K562 (cell line): ENCODE measurements around the gene RNASE8. TPM values are rescaled to one million over a fixed set of nuclear protein-coding genes. Genes with fewer than 3 reads are reported as not detected.

Experiments used
- AFF4 ChIP-seq: sonication (generic); formaldehyde crosslinking; IDR thresholded peaks from 2 replicates; pipeline ENCODE4 v1.8.0; 2023; ENCODE audit warnings: mild to moderate bottlenecking, missing genetic modification reagents
- ASH1L ChIP-seq: fragments of 450-650 bp; IDR thresholded peaks from 2 replicates; pipeline ENCODE4 v1.6.1; 2018; ENCODE audit warnings: borderline replicate concordance, mild to moderate bottlenecking, low read depth; ENCODE audit not compliant: partially characterized antibody
- CREB3L1 ChIP-seq: fragments of 450-650 bp; IDR thresholded peaks from 2 replicates; pipeline ENCODE4 v1.6.1; 2014; ENCODE audit warnings: low read depth, mild to moderate bottlenecking, moderate library complexity, borderline replicate concordance
- DACH1 ChIP-seq: fragments of 450-650 bp; IDR thresholded peaks from 2 replicates; pipeline ENCODE4 v1.6.1; 2018; ENCODE audit not compliant: partially characterized antibody
- DPF2 ChIP-seq: fragments of 450-650 bp; IDR thresholded peaks from 2 replicates; pipeline ENCODE4 v1.6.1; 2016
- FUS ChIP-seq: fragments of 200-400 bp; formaldehyde crosslinking; optimal IDR thresholded peaks from 2 replicates; pipeline ENCODE3; 2017; ENCODE audit warnings: low read depth, low read length
- NFATC3 ChIP-seq: fragments of 450-650 bp; IDR thresholded peaks from 2 replicates; pipeline ENCODE4 v1.6.1; 2017; ENCODE audit warnings: mild to moderate bottlenecking
- REST ChIP-seq, 2 experiments: fragments of 450-650 bp; formaldehyde crosslinking in 1 of 2; IDR thresholded peaks; 2 replicates each; pipeline versions ENCODE4 v1.4.0 to v1.6.1; 2014 to 2020; ENCODE audit warnings: mild to moderate bottlenecking in 2 of 2, borderline replicate concordance in 1 of 2, low read depth in 1 of 2
- SMARCE1 ChIP-seq: fragments of 450-650 bp; IDR thresholded peaks from 2 replicates; pipeline ENCODE4 v1.7.1; 2016; ENCODE audit warnings: mild to moderate bottlenecking
- TEAD2 ChIP-seq: fragments of 450-650 bp; IDR thresholded peaks from 2 replicates; pipeline ENCODE4 v1.6.1; 2016; ENCODE audit warnings: missing genetic modification characterization, control low read depth, missing compliant biosample characterization
- ZFPM2 ChIP-seq: fragments of 250-450 bp; sonication (Bioruptor Pico); IDR thresholded peaks from 2 replicates; pipeline ENCODE4 v1.5.1; 2022; ENCODE audit warnings: mild to moderate bottlenecking
- ZNF347 ChIP-seq: fragments of 450-650 bp; formaldehyde crosslinking; IDR thresholded peaks from 2 replicates; pipeline ENCODE4 v1.4.0; 2020; ENCODE audit warnings: low read depth, mild to moderate bottlenecking, moderate library complexity
- ZNF41 ChIP-seq: fragments of 250-450 bp; sonication (Bioruptor Pico); conservative IDR thresholded peaks from 2 replicates; pipeline ENCODE4 v1.4.0; 2020; ENCODE audit warnings: mild to moderate bottlenecking
- ZNF551 ChIP-seq: fragments of 250-450 bp; sonication (Bioruptor Pico); IDR thresholded peaks from 2 replicates; pipeline ENCODE4 v1.5.0; 2021; ENCODE audit warnings: mild to moderate bottlenecking, moderate library complexity
- ZZZ3 ChIP-seq: fragments of 450-650 bp; IDR thresholded peaks from 2 replicates; pipeline ENCODE4 v1.6.1; 2016; ENCODE audit warnings: antibody characterized with exemption, mild to moderate bottlenecking, moderate library complexity
- polyA plus RNA-seq, 8 experiments: library from polyadenylated mRNA; depleted of rRNA in 4 of 8; stranded (reverse) in 5 of 8; unstranded in 3 of 8; fragments of >200 nt; fragmentation: Nextera tagmentation in 2 of 8; fragmentation: Illumina TruSeq in 1 of 8; extraction: Ambion mirVana in 2 of 8; extraction: Trizol in 1 of 8; gene quantifications; 2 replicates each; pipeline versions ENCODE4 v1.2.1 to v1.2.3, GENCODE V29; 2011 to 2014; ENCODE audit warnings: inconsistent platforms in 1 of 8, missing spikeins in 1 of 8
- total RNA-seq, 7 experiments: library from RNA; depleted of rRNA in 6 of 7; stranded (reverse); fragments of >200 nt in 6 of 7; fragmentation: Illumina TruSeq in 2 of 7; extraction: Trizol in 2 of 7; gene quantifications; 2 replicates each; pipeline versions ENCODE4 v1.2.1 to v1.2.3, GENCODE V29; 2011 to 2021; ENCODE audit warnings: low replicate concordance in 1 of 7

The RNASE8 gene
- total and polyA plus RNA-seq, 9 of the 15 experiments (the other 6 are each of a cell fraction or from before 2014, with no cell fraction given), result not detected

- TF ChIP-seq ZZZ3 (peak; percentile 92), ZNF41 (CRISPR knock-in tag) (no peak), TEAD2 (tag) (no peak), ZNF551 (no peak), DACH1 (no peak), FUS (no peak), ZFPM2 (CRISPR knock-in tag) (no peak), ZNF347 (no peak), REST (IDR thresholded peaks at IDR 0.05; ENCODE audit: borderline replicate concordance) (no peak), REST (CRISPR knock-in tag; IDR thresholded peaks at IDR 0.05; ENCODE audit: low read depth) (no peak), ASH1L (peak; percentile 87), DPF2 (peak; percentile 71; the same call in 1 of the 2 replicates), NFATC3 (no peak), SMARCE1 (peak; percentile 65), AFF4 (CRISPR knock-in tag) (no peak), CREB3L1 (peak; percentile 92)
Observed at GRCh38 chr14:21103710-21104447, 46.3 kb downstream of the RNASE8 start (continued).
